GM18519 (cell line): ENCODE data around the gene RBM22.

Experiments
- ATAC-seq: cut with Tn5 transposase; IDR thresholded peaks from one replicate; pipeline ENCODE4 v1.9.1; 2021; ENCODE audit warnings: mild to moderate bottlenecking, moderate library complexity; ENCODE audit not compliant: unreplicated experiment, low FRiP score

RBM22 gene

DNA sequence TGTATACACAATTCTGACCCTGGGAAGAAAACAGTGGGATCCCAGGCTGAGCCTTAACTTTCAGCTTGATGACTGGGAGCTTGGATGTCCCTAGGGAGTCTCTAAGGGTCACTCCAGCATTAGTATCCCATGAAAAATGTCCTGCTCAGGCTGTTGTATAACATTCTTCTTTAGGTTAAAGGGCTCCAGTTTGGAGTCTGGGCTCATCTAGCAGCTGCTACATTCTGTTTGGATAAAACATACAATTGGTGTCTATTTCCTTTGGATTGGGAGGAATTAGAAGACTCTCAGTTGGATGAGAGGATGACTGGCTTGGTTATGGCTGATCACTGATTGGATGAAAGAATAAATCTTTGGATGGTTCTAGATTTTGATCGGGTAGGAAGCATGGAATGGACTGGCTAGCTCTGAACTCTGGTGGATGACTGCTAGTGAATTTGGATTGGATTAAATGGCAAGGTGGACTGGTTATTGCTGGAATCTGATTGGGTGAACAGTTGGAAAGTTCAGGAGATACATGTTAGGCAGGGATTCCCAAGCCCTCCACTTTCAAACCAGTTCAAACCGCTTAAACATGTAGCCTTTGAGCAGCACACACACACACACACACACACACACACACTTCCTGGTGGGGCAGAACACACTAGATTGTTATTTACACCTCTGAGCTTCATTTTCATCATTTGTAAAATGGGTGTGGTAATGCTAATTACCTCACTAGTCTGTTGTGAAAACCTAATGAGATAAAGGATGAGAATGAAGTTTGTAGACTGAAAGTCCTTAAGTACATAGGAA, 46.9 kb downstream of the RBM22 start:
- no peak for ATAC-seq

DNA sequence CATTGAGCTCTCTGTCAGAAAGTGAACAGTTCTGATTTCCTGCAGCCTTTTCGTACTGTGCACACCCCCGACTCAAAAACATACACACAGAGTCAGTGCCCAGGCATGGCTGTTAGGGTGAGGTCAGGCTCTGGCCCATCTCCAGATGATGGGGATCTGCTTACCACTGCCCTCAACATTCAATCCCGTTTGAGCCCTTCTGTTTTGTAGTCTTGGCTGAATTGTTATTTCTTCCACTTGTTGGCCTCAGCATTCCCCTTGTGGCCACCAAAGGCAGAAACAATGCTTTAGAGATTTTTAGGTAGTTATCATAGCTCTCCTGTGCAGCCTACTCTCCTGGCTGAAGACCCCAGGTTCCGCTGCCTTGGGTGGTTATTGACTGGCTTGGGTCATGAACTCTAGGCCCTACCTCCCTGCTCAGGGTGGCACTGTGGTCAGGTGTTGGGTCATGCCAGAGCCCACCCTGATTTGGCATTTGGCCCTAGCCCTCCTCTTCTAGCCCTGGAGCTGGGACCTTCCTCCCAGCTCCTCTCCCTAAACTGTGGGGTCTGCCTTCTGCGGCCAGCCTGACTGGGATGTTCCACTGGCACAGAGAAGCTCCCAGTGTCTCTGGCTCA, 47.6 kb downstream of the RBM22 start:
- no peak for ATAC-seq

DNA sequence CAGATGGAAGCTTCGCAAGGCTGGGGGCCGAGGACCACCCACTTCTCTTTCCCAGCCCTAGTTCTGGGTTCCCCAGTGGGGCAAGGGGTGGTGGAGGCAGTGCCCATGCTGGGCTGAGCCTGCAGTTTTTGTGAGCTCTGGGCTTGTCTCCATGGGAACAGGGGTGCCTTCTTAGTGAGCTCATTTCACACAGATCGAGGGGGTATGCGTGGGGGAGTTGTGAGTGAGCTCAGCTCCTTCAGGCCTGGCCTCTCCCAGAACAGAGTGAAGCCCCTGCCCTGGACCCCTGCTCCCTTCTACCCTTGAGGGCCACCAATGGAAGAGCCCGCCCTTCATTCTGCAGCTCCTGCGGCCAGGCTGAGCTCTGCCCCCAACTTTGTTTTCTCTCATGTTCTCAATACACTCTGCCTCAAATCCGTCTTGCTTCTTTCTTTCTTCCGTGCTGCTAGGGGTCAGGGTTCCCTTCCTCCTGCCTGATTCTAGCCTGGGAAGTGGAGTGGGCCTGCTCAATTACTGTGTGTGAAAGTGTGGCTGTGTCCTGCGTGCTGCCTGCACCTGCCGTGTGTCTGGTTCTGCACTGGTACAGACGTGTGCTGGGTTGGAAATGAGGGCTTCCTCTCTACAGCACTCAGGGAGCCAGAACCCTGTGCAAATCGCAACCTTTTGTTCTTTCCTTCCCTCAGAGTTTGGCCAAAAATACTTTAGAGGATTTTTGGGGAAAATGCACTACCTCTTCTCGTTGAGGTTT, 48.8 kb downstream of the RBM22 start:
- ATAC-seq: no peak

DNA sequence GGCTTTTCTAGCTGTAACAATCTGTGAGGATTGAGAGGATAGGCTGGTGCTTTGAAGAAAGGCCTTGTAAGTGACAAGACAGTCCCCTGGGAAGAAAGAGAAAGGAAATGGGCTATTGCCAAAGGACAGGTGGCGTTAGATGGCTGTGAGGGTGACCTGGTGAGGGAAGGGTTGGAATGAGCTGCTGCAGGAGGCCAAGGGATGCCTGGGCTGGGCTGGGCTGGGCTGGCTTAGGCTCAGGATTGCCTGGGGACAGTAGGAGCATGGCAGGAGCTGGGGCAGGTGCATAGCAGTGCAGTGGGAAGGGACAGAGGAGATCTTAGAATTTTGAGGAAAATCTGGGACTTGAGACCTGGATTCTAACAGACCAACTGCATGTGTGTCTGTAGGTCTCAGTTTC, 49.5 kb downstream of the RBM22 start:
- ATAC-seq: no peak

DNA sequence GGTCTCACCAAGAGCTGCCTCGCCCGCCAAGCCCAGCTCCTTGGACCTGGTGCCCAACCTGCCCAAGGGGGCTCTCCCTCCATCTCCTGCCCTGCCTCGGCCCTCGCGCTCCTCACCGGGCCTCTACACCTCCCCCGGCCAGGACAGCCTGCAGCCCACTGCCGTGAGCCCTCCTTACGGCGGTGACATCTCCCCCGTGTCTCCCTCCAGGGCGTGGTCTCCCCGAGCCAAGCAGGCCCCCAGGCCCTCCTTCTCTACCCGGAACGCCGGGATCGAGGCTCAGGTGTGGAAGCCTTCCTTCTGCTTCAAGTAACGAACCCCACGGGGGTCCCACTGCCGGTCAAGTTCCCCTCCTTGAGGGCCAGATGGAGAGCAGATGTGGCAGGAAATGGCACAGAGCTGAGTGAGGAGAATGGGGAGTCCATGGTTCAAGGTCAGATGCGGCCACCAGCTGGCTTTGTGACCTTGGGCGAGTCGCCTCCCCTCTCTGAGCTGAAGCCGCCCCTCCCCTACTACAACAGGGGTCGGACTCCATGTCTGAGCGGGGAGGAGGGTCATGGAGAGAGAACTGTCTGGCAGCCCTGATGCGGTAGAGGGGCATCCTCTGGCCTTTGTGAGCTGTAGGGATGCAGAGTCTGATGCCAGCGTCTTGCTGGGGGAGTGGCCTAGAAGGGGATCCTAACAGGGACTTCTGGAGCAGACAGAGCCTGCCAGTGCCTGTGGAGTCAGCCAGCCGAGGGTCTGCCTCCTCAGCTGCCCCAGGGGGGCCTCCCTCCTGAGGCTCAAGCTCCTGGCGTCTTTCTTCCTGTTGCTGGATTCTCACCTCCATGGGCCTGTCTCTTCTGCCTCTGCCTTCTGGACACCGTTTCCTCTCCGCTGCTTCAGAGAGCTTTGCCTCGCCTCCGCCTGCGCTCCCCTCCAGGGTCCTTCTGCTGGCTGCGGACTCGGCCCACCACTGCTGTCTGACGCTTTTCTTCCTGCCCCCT, 50.5 kb downstream of the RBM22 start:
- ATAC-seq: no peak

DNA sequence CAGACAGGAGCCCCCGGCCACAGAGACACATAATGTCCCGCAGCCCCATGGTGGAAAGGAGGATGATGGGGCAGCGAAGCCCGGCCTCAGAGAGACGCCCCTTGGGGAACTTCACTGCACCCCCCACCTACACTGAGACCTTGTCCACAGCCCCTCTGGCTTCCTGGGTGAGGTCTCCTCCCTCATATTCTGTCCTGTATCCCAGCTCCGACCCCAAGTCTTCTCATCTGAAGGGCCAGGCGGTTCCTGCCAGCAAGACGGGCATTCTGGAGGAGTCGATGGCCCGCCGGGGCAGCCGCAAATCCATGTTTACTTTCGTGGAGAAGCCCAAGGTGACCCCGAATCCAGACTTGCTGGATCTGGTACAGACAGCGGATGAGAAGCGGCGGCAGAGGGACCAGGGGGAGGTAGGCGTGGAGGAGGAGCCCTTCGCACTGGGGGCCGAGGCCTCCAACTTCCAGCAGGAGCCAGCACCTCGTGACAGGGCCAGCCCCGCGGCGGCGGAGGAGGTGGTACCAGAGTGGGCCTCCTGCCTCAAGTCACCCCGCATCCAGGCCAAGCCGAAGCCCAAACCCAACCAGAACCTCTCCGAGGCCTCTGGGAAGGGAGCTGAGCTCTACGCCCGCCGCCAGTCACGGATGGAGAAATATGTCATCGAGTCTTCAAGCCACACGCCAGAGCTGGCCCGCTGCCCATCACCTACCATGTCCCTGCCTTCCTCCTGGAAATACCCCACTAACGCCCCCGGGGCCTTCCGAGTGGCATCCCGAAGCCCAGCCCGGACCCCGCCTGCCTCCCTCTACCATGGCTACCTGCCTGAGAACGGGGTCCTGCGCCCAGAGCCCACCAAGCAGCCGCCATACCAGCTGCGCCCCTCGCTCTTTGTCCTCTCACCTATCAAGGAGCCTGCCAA, 51.5 kb downstream of the RBM22 start:
- ATAC-seq: no peak

DNA sequence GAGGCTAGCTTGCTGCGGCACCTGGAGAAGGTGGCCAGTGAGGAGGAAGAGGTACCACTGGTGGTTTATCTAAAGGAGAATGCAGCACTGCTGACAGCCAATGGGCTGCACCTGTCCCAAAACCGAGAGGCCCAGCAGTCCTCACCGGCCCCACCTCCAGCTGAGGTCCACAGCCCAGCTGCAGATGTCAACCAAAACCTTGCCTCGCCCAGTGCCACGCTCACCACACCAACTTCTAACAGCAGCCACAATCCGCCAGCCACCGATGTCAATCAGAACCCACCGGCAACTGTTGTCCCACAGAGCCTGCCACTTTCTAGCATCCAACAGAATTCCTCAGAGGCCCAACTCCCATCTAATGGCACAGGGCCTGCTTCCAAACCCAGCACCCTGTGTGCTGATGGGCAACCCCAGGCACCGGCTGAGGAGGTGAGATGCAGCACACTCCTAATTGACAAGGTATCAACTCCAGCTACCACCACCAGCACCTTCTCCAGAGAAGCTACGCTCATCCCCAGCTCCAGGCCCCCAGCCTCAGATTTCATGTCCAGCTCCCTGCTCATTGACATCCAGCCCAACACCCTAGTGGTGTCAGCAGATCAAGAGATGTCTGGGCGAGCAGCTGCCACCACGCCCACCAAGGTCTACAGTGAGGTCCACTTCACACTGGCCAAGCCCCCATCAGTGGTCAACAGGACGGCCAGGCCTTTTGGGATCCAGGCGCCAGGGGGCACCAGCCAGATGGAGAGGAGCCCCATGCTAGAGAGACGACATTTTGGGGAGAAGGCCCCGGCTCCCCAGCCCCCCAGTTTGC, 52.4 kb downstream of the RBM22 start:
- no peak for ATAC-seq

DNA sequence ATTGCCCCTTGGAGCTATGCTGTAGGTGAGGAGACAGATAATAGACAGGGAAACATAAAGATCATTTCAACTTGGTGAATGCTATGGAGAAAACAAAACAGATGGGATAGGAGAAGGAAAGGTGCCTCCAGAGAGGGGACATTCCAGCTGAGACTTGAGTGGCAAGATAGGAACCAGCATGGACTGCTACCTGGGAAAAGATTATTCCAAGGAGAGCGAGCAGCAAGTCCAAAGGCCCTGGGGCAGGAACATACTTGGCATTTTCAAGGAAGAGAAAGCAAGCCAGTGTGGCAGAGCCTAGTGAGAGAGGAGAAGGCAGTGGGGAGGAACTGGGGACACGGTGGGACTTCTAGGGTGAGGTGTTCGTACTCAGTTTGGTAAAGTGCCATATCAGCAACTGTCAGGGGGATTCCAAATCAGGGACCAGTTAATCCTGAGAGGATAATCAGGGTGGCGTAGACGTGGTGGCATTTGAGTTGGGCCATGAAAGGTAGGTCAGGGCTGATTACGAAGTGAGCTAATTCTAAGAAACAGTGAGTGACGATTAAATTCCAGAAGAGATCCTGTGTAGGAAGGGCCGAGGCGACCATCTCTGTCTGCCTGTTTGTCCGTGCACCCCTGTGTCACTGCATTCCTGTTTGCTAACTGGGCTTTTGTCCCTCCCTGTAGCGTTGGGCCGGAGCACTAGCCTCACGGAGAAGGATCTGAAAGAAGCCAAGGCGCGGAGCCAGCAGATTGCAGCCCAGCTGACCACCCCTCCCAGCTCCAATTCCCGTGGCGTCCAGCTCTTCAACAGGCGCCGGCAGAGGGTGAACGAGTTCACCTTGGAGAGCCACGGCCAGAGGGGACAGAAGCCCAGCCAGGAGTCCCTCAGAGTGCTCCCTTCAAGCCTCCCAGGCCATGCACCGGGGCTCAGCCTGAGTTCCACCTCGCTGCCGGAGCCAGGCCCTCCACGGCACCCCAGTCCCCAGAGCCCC, 53.3 kb downstream of the RBM22 start:
- no peak for ATAC-seq

DNA sequence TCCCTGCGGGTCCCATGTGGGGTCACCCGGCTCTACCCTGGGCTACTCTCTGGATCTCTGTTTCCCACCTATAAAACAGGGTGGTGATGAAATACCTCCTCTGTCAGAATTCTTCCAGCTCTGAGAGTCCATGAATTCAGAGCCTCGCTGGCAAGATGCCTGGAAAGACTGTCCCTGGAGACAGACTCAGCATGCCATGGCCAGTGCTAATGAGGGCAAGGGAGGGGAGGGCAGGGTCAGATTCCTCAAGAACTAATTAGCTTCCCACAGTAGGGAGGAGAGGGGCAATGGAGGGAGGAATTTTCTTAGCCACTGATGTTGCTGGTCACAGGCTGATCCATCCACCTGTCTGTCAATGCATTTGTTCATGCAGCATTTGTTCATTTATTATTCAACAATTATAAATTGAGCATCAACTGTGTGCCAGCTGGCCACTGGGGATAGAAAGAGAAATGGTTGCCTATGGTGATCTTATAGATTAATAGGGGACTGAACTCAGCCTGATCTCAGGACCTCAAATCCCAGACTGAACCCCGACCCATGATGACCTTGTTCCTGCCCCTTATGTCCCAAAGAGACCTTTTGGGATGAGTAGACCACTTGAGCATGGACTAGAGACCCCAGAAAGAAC, 55.7 kb downstream of the RBM22 start:
- no peak for ATAC-seq

DNA sequence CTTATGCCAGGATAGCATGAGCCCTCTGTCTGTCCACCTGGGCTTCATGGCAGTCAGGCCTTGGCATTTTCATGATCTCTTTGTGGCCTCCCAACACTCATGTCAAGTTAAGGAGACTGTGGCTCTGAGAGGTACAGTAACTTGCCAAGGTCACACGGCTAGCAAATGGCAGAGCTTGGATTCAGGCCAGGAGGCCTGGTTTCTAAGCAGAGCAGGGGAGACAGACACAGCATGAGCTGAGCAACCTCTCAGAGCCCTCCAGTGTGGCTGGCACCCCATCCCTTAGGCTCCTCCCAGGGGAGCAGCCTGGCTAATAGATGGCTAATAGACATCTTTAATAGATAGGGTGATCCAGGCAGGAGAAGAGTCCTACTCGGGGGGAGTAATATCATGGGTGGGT, 56.3 kb downstream of the RBM22 start:
- ATAC-seq: no peak

DNA sequence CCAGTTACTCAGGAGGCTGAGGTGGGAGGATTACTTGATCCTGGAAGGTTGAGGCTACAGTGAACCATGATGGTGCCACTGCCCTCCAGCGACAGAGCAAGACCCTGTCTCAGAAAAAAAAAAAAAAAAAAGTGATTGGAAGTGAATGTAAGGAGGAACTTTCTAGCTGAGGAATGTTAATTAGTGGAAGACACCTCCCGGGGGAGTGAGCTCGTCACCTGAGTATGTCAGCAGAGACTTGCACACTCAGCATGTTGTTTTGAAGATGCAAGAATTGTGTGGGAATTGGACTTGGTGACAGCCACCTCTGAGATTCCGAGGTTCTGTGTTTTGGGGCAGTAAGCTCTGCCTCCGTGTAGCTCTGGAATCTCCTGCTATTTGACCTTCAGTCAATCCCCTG, 56.8 kb downstream of the RBM22 start:
- ATAC-seq: no peak

DNA sequence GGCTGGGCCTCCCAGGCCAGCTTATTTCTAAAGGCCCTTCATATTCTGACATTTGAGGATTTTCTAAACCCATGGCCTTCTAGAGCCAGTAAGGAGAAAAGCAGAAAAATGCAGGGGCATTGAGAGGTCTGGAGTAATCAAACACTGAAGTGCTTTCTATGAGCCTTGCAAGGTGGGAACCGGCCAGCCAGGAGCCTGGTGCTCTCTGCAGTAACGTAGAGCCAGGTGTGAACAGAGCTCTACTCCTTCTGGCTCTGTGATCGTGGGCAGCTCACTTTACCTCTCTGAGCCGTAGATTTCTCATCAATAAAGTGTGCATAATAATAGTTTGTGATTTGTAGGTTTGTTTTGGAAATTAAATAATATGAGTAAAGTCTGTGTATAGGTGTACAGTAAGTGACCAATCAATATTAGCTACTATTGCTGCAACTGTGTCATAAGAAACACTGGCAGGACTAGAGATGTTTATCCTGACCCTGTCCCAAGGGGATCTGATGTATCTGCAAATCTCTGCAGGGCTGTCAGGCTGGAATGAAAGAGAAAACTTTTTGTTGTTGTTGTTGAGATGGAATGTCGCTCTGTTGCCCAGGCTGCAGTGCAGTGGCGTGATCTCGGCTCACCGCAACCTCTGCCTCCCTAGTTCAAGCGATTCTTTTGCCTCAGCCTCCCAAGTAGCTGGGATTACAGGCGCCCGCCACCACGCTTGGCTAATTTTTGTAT, 57.7 kb downstream of the RBM22 start:
- no peak for ATAC-seq

DNA sequence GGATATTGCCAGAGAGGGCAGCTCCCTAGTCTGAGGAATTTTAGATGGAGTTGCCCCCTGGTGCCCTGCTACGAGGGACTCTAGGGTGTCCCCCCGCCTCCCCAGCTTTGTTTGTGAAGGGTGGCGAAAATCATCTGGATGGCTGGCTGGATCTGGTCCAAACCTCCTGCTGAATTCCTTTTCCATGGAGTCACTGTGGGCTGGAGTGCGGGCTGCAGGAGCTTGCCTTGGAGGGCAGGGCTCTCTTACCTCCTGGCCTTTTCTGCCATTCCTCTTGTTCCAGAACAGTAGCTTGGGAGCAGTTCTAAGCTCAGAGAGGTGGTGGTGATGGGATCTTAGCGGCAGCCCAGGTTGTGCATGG, 58.3 kb downstream of the RBM22 start:
- no peak for ATAC-seq

DNA sequence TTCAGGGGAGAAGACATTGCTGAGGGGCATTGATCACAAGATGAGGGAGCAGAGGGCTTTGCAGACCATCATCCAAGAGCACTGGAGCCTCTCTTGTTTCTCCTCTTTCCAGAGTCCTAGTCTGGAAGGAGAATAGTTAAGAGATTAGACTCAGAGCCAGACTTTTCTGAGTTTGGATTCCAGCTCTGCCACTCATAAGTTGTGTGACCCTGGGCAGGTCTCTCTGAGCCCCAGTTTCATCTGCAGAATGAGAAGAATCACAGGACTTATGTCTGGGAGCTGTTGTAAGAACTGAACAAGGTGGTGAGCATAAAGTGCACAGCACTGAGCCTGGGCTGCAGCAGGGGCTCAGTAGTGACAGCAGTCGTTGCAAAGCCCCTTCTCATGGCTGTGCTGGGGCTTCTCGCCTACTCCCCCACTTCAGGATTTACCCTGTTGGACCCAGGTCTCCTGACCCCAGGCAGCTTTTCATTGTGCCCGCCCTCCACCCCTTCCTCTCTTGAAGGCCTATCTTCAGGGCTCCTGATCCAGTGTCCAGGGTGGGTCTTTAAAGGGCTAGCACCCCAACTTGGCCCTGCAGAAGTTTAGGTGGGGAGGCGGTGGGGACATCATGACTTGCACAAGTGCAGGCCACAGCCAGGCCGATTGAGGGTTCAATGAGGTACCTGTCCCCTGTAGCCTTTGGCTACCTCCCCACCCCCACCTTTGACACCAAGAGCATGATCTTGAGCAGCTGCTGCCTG, 58.9 kb downstream of the RBM22 start:
- no peak for ATAC-seq

DNA sequence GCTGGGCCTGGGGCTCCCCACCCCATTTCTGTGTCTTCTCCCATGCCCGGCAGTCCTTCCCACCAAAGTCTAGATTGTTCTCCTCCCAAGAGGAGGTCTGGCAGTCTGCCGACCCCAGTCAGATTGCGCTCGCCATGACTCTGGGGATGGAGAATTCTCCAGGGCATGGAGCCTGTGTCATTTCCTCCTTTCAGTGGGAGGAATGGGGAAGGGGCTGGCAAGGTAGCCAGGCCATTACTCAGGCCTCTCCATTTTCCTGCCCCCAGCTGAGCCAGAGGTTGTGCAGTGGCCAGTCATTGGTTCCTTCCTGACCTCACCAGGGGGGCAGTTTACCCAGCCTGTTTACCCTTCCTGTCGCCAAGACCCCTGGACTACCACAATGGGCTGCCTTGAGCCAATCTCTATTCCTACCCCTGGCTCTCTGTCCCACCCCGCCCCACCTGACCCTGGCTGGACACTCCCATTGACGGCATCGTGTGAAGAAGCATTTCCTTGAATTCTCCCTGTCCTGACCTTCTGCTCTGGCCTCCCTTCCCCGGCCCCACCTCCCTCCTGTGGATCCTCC, 59.8 kb downstream of the RBM22 start:
- no peak for ATAC-seq
